Testis (tissue), 2 donors: ENCODE data around the gene PIH1D1.
A peak's percentile ranks its signal among the peaks of the same experiment; 100 is the strongest.

ENCODE experiments used
- CTCF ChIP-seq, 3 experiments: fragments of 450-650 bp in 2 of 3; fragments of 200-600 bp in 1 of 3; sonication (generic) in 1 of 3; IDR thresholded peaks; one replicate each; pipeline ENCODE4 v1.5.1; 2016 to 2019; ENCODE audit warnings: antibody characterized with exemption in 3 of 3, mild to moderate bottlenecking in 2 of 3, moderate library complexity in 1 of 3
- POLR2A ChIP-seq: fragments of 450-650 bp; IDR thresholded peaks from one replicate; pipeline ENCODE4 v1.6.1; 2017; ENCODE audit warnings: antibody characterized with exemption, mild to moderate bottlenecking, moderate library complexity

- TF ChIP-seq CTCF (IDR thresholded peaks at IDR 0.05) (peak; percentile 71 to 93 (median 80)), POLR2A (no peak)
Measured at GRCh38 chr19:49443366-49444099, 8.1 kb downstream of the PIH1D1 start.
